ENCODE data around the gene KIR2DL4. TPM values are rescaled to one million over a fixed set of nuclear protein-coding genes. Genes with fewer than 3 reads are reported as not detected.

The KIR2DL4 gene
- total and polyA plus RNA-seq, 2 donors, result 0.19 TPM; not detected in 1

Small RNA genes within 50 kb of the gene (small RNA-seq; reads per million reads assigned to genes)
- gene KIR3DP1, result not detected

Other genes starting within 250 kb of the KIR2DL4 start
- gene LILRA2, start 229.8 kb upstream of the KIR2DL4 start, total RNA-seq, result 0.95 TPM
- gene LILRA2, start 229.8 kb upstream of the KIR2DL4 start, polyA plus RNA-seq, result 1.9 TPM
- 0.26 TPM for gene LILRA1, start 210.0 kb upstream of the KIR2DL4 start, total RNA-seq
- 0.63 TPM for gene LILRA1, start 210.0 kb upstream of the KIR2DL4 start, polyA plus RNA-seq
- 1.3 TPM for gene LILRB1, start 173.1 kb upstream of the KIR2DL4 start, total RNA-seq
- gene LILRB1, start 173.1 kb upstream of the KIR2DL4 start, polyA plus RNA-seq, result 1.7 TPM
- 1.1 TPM for gene LILRB4, start 140.6 kb upstream of the KIR2DL4 start, total RNA-seq
- gene LILRB4, start 140.6 kb upstream of the KIR2DL4 start, polyA plus RNA-seq, result 3.1 TPM
- gene KIR3DL3, start 79.2 kb upstream of the KIR2DL4 start, total RNA-seq, result not detected
- not detected for gene KIR3DL3, start 79.2 kb upstream of the KIR2DL4 start, polyA plus RNA-seq
- not detected for gene KIR2DL3, start 65.1 kb upstream of the KIR2DL4 start, total RNA-seq
- not detected for gene KIR2DL3, start 65.1 kb upstream of the KIR2DL4 start, polyA plus RNA-seq
- gene KIR2DL1, start 33.8 kb upstream of the KIR2DL4 start, total RNA-seq, result not detected
- 0.06 TPM for gene KIR2DL1, start 33.8 kb upstream of the KIR2DL4 start, polyA plus RNA-seq
- not detected for gene KIR3DL1, start 12.9 kb downstream of the KIR2DL4 start, total RNA-seq
- not detected for gene KIR3DL1, start 12.9 kb downstream of the KIR2DL4 start, polyA plus RNA-seq
- not detected for gene KIR2DS4, start 29.1 kb downstream of the KIR2DL4 start, total RNA-seq
- gene KIR2DS4, start 29.1 kb downstream of the KIR2DL4 start, polyA plus RNA-seq, result not detected
- gene KIR3DL2, start 46.8 kb downstream of the KIR2DL4 start, total RNA-seq, result not detected
- 0.18 TPM for gene KIR3DL2, start 46.8 kb downstream of the KIR2DL4 start, polyA plus RNA-seq
- gene FCAR, start 70.6 kb downstream of the KIR2DL4 start, total RNA-seq, result not detected
- 0.67 TPM for gene FCAR, start 70.6 kb downstream of the KIR2DL4 start, polyA plus RNA-seq
- gene NCR1, start 102.5 kb downstream of the KIR2DL4 start, total RNA-seq, result 0.32 TPM
- 0.13 TPM for gene NCR1, start 102.5 kb downstream of the KIR2DL4 start, polyA plus RNA-seq
- not detected for gene NLRP7, start 143.9 kb downstream of the KIR2DL4 start, total RNA-seq
- gene NLRP7, start 143.9 kb downstream of the KIR2DL4 start, polyA plus RNA-seq, result not detected
- gene NLRP2, start 162.8 kb downstream of the KIR2DL4 start, total RNA-seq, result 1.8 TPM
- gene NLRP2, start 162.8 kb downstream of the KIR2DL4 start, polyA plus RNA-seq, result 1.9 TPM
- not detected for gene GP6, start 234.7 kb downstream of the KIR2DL4 start, total RNA-seq
- gene GP6, start 234.7 kb downstream of the KIR2DL4 start, polyA plus RNA-seq, result 0.16 TPM

Measured in urinary bladder (tissue), 2 donors.